LNCaP clone FGC (cell line): ENCODE data around the gene TPCN2.

Experiments
- DNase-seq: peaks from one replicate; pipeline ENCODE4 v3.0.0-alpha.2; 2011; ENCODE audit warnings: low read depth
- H3K4me3 ChIP-seq: 2 replicates; pipeline ENCODE4 v1.5.1; 2011; ENCODE audit warnings: mild to moderate bottlenecking, low read depth, low read length, control low read depth
- TF ChIP-seq, protein P1 (sequence below): IDR thresholded peaks from 2 replicates; pipeline ENCODE4 v1.5.1; 2012; ENCODE audit warnings: mild to moderate bottlenecking; ENCODE audit not compliant: control insufficient read depth, insufficient read depth; ENCODE audit errors: extremely low read depth

The TPCN2 gene

DNA sequence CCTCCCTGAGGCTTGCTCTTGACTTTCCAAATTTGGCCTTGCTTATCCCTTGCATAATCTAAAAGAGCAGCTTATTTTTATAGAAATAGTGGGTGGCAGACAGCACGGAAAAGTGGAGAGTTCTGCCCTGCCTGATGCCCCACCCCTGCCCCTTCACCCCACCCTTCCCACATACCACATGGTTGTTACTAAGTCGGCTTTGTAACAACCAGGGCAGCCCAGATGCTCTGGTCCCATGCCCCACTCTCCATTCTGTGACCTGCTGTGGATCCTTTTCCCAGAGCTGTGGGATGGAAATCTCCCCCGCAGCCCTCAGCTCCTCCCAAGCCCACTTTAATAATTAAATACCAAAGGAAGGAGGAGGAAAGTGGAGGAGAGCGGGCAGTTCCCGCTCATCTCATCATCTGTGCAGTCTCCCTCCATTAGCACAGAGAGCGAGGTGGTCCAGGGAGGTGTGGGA lies 46.6 kb upstream of the TPCN2 start:
- no peak overlapping the region for H3K4me3 ChIP-seq
- DNase-seq, result no peak
- TF ChIP-seq, protein P1, sequence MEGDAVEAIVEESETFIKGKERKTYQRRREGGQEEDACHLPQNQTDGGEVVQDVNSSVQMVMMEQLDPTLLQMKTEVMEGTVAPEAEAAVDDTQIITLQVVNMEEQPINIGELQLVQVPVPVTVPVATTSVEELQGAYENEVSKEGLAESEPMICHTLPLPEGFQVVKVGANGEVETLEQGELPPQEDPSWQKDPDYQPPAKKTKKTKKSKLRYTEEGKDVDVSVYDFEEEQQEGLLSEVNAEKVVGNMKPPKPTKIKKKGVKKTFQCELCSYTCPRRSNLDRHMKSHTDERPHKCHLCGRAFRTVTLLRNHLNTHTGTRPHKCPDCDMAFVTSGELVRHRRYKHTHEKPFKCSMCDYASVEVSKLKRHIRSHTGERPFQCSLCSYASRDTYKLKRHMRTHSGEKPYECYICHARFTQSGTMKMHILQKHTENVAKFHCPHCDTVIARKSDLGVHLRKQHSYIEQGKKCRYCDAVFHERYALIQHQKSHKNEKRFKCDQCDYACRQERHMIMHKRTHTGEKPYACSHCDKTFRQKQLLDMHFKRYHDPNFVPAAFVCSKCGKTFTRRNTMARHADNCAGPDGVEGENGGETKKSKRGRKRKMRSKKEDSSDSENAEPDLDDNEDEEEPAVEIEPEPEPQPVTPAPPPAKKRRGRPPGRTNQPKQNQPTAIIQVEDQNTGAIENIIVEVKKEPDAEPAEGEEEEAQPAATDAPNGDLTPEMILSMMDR, result no peak

DNA sequence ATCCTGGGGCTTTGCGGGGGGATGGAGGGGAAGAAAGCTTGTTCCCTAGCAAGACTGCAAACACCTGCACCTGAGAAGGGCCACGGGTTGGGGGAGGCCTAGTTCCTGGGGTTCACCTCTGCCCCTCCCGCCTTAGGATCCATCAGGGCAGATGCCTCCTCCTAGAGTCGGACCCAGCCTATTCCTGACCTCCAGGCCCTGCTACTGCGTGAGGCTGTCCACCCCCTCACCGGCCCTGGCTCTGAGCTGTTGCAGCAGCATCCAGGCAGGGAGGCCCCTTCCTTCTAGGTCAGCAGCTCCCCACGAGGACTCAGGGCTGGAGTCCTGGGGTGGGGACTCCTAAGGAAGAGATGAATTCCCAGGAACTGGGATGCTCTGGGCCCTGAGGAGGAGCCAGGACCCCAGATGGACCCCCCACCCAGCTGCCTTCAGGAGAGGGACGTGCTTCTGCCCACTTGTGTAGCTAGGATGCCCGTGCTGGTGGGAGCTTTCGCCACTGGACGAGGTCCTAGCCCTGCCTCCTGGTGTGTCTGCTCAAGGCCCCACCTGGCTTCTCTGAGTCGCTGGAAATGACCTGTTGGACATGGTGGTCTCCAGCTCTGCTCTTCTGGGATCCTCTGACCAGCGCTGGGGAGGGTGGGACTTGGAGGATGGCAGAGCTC lies 46.0 kb upstream of the TPCN2 start:
- no peak overlapping the region for H3K4me3 ChIP-seq
- DNase-seq, result no peak
- TF ChIP-seq, protein P1, result no peak

DNA sequence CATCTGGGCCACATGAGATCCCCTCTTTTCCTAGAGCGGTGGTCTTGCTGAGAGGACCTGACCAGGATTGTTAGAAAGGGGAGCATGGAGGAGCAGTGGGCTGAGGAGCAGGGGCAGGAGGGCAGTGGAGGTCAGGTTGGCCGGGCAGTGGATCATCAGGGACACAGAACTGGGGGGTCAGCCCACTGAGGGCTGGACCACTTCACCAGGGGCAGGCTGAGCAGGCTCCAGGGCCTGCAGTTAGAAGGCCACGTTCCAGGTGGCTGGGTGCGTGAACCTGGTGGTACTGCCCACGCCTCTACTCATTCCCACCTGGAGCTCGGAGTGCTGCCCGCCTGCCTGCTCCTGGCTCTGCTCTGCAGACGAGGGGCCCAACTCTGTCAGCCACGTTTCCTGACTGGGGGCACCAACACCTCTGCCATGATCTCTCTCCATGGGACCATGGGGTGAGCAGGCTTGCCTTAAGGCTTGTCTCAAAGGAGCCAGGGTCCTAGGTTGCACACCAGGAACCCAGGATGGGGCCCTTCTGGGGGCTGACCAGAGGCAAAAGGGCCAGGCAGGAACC lies 45.3 kb upstream of the TPCN2 start:
- no peak for DNase-seq
- TF ChIP-seq, protein P1, result no peak

DNA sequence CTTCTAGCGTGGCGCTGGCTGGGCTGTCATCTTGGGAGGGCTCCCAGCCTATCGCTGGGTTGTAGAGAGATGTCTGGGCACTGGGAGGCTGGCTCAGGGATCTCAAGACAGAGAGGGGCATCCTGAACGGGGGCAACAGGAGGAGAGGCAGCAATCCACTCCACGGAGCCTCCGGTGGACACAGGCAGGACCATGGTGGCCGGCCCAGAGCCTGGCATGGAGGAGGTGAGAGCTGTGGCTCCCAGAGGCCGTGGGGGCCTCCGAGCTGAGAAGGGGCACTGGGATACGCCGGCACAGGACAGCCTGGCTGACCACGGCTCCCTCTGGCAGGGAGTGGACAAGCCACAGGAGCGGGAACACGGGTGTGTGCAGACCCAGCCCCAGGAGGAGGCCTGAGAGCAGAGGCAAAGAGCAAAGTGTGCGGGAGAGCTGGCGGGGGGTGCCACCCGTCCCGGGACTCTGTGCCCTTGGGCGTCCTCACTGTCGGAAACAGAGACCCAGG lies 44.8 kb upstream of the TPCN2 start:
- TF ChIP-seq, protein P1, result no peak
- no peak for DNase-seq
- no peak overlapping the region for H3K4me3 ChIP-seq

More for the DNA sequence above, 45.3 kb upstream of the TPCN2 start:
- H3K4me3 ChIP-seq, result no peak overlapping the region

DNA sequence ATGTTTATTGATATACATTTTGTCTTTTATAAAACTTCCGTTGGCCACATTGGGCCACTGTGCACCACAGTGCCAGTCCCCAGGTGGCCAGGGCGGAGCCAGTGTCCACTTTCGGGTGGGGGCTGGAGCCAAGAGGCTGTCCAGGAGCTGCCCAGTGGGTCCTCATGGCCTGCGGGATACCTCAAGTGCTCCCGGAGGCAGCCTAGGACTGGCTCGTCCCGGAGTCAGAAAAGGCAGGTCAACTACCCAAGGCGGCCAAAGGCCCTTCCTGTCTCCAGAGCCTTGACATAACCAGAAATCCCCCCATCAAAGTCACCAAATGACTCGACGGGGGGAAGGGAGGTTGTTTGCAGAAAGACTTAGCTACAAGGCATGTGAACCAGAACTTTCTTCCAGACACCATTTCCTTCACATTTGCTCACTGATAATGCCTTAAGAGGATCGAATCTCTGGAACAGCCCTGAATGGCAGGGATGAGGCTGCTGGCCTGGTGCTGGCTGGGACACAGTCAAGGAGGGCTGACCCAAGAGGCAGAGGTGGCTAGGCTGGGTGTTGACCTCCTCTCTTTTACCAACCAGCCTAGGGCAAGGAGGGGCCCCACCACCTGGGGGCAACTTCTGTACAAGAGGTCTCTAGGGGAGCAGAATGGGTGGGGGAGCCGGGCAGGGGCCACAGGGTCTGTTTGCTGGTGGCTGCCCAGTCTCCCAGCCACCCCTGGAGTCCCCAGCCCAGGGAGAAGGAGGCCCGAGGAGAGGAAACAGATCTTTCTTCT lies 44.1 kb upstream of the TPCN2 start:
- TF ChIP-seq, protein P1, result no peak
- DNase-seq, result no peak
- no peak overlapping the region for H3K4me3 ChIP-seq

DNA sequence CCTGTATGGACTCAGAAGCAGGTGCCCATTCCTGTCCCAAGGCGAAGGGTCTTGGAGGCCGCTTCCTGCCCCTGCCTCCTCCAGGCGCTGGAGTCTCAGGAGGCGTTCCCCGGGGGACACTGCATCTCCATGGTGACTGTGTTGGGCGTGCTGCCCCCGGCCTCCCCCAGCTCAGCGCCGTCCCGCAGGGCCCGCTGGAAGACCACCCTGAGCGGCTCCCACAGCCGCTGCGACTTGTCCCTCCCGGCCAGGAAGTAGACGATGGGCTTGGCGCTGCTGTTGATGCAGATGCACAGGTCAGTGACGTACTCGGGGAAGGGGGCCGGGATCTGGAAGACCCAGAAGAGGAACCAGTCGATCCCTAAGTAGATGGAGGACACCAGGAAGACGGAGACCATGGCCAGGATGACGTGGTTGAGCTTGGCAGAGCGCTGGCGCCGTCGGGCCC lies 43.5 kb upstream of the TPCN2 start:
- TF ChIP-seq, protein P1, result no peak
- no peak for DNase-seq
- no peak overlapping the region for H3K4me3 ChIP-seq
